GM21381 (cell line): ENCODE results near the gene RBM7.

Experiments
- ATAC-seq: cut with Tn5 transposase; IDR thresholded peaks from one replicate; pipeline ENCODE4 v1.9.1; 2021; ENCODE audit warnings: mild to moderate bottlenecking, moderate library complexity; ENCODE audit not compliant: unreplicated experiment

The RBM7 gene

GRCh38 chr11:114400216-114400914 is at the start of gene RBM7, which contains the start of gene C11orf71:
Gene RBM7, plus strand, starts transcription at chr11:114400666. Its CDS starts 6 bp downstream, at chr11:114400672.
Gene C11orf71, minus strand, starts transcription at chr11:114400511. Its CDS starts 180 bp downstream, at chr11:114400331.
- ATAC-seq, result peak; percentile 97

GRCh38 chr11:114353443-114353842 is 47.0 kb upstream of the RBM7 start:
- ATAC-seq, result no peak

GRCh38 chr11:114354076-114354475 is 46.4 kb upstream of the RBM7 start:
- ATAC-seq, result no peak

GRCh38 chr11:114358716-114359115 is 41.8 kb upstream of the RBM7 start:
- no peak for ATAC-seq

- no peak for ATAC-seq
Observed at GRCh38 chr11:114359342-114359741, 41.1 kb upstream of the RBM7 start.

- ATAC-seq, result no peak
Observed at GRCh38 chr11:114362326-114362725, 38.1 kb upstream of the RBM7 start.

GRCh38 chr11:114362958-114363357 is 37.5 kb upstream of the RBM7 start:
- ATAC-seq, result no peak

- ATAC-seq, result no peak
Observed at GRCh38 chr11:114366331-114367243, 33.9 kb upstream of the RBM7 start.

- no peak for ATAC-seq
Observed at GRCh38 chr11:114367244-114367957, 33.1 kb upstream of the RBM7 start.

- no peak for ATAC-seq
Observed at GRCh38 chr11:114368918-114369680, 31.4 kb upstream of the RBM7 start.

GRCh38 chr11:114375052-114375451 is 25.4 kb upstream of the RBM7 start:
- no peak for ATAC-seq

- ATAC-seq, result no peak
Observed at GRCh38 chr11:114377612-114378267, 22.7 kb upstream of the RBM7 start.

GRCh38 chr11:114379394-114380069 is 20.9 kb upstream of the RBM7 start:
- ATAC-seq, result no peak

- ATAC-seq, result no peak
Observed at GRCh38 chr11:114382509-114382908, 18.0 kb upstream of the RBM7 start.

GRCh38 chr11:114384487-114384886 is 16.0 kb upstream of the RBM7 start:
- ATAC-seq, result no peak

GRCh38 chr11:114386131-114386530 is 14.3 kb upstream of the RBM7 start:
- ATAC-seq, result no peak

- no peak for ATAC-seq
Observed at GRCh38 chr11:114386545-114386944, 13.9 kb upstream of the RBM7 start.

- ATAC-seq, result no peak
Observed at GRCh38 chr11:114392735-114393667, 7.5 kb upstream of the RBM7 start.
